Left ventricle myocardium inferior (tissue), 1 donor: ENCODE measurements around the gene CDH12. TPM values are rescaled to one million over a fixed set of nuclear protein-coding genes. Genes with fewer than 3 reads are reported as not detected.

Source experiments
- DNase-seq: peaks from one replicate; pipeline ENCODE4 v3.0.0-alpha.2; 2020
- H3K27ac ChIP-seq: fragments of 200-600 bp; replicated peaks from 2 replicates; pipeline ENCODE4 v1.8.0; 2021
- H3K27me3 ChIP-seq: fragments of 200-600 bp; 2 replicates; pipeline ENCODE4 v1.8.0; 2021; ENCODE audit warnings: low read depth
- H3K36me3 ChIP-seq: fragments of 200-600 bp; 2 replicates; pipeline ENCODE4 v1.8.0; 2021
- H3K4me1 ChIP-seq: fragments of 200-600 bp; 2 replicates; pipeline ENCODE4 v1.8.0; 2021
- H3K4me3 ChIP-seq: fragments of 200-600 bp; 2 replicates; pipeline ENCODE4 v1.8.0; 2021; ENCODE audit warnings: mild to moderate bottlenecking, moderate library complexity
- H3K9me3 ChIP-seq: fragments of 200-600 bp; replicated peaks from 2 replicates; pipeline ENCODE4 v1.8.0; 2021
- intact Hi-C: fragments of 100-400 bp; cut with micrococcal nuclease; formaldehyde crosslinking; loops from one replicate; pipeline ENCODE4 v1.11.0; 2022
- total RNA-seq: library from RNA; stranded (reverse); fragmentation: NEBNext Ultra II Directional; extraction: Animal tissue kit (Norgen Biotek cat#: 25700); gene quantifications from one replicate; pipeline ENCODE4 v1.2.1, GENCODE V29; 2021
- TF ChIP-seq, protein P1 (sequence below): fragments of 200-600 bp; IDR thresholded peaks from 2 replicates; pipeline ENCODE4 v1.8.0; 2021; ENCODE audit warnings: antibody characterized with exemption, mild to moderate bottlenecking, borderline replicate concordance
- donor health status: DM: no; HTN: yes; CAD: no; lungs with severe emphysema.

Gene CDH12
- total RNA-seq, 1 donor from 2014 or later = not detected

DNA sequence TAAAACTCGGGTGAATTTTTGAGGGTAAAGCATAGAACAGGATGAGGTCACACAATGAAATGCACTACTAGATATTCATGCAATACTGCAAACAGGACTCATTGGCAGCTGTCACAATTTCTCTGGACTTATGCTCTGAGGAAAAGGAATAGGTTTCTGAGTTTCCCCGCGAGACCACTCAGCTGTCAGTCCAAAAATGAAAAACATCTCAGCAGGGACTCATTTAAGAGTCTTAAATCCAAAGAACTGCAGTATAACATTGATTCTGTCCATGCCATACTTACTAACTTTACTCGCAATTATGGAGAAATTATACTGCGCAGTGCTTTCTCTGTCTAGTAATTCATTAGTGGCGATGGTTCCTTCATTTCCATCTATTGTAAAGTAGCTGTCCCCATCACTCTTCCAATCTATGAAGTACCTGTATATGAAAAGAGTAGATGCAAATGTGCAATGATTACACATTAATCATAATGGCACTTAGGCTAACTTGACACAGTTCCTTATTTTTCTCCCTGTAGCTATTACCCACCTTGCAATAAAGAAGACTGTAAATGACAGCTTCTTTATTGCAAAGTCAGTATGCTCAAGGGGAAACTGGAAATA, 1070.0 kb downstream of the CDH12 start:
- no peaks in the 10 kb centered on the region for H3K27me3 ChIP-seq
- no peak overlapping the region for H3K27ac ChIP-seq
- intact Hi-C loops = no loop called here
- no peaks in the 10 kb centered on the region for H3K36me3 ChIP-seq
- TF ChIP-seq, protein P1, sequence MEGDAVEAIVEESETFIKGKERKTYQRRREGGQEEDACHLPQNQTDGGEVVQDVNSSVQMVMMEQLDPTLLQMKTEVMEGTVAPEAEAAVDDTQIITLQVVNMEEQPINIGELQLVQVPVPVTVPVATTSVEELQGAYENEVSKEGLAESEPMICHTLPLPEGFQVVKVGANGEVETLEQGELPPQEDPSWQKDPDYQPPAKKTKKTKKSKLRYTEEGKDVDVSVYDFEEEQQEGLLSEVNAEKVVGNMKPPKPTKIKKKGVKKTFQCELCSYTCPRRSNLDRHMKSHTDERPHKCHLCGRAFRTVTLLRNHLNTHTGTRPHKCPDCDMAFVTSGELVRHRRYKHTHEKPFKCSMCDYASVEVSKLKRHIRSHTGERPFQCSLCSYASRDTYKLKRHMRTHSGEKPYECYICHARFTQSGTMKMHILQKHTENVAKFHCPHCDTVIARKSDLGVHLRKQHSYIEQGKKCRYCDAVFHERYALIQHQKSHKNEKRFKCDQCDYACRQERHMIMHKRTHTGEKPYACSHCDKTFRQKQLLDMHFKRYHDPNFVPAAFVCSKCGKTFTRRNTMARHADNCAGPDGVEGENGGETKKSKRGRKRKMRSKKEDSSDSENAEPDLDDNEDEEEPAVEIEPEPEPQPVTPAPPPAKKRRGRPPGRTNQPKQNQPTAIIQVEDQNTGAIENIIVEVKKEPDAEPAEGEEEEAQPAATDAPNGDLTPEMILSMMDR = no peak
- no peak overlapping the region for H3K4me3 ChIP-seq
- no peak for DNase-seq
- H3K9me3 ChIP-seq = peaks cover 11% of the 10 kb centered on the region
- H3K4me1 ChIP-seq = no peaks in the 10 kb centered on the region

DNA sequence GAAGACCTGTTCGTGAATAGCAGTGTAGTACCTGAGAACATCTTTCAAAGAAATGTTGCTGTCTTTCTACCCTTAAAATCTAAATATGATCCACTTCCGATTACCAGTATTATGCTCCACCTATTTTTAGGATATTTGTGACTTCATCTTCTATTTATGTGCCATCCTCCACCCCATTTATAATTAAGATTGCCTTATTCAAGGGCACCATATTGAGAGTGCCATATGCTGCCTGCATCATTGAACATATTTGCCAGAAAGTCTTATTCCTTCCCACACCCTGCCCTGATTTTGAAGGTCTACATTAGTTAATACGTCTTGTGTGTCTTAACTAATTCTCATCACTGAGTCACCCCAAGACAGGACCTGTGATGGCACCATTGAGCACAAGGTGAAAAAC, 1076.7 kb downstream of the CDH12 start:
- H3K9me3 ChIP-seq = no peaks in the 10 kb centered on the region
- no peak overlapping the region for H3K4me3 ChIP-seq
- H3K27me3 ChIP-seq = no peaks in the 10 kb centered on the region
- no peaks in the 10 kb centered on the region for H3K36me3 ChIP-seq
- TF ChIP-seq, protein P1 = no peak
- DNase-seq = no peak
- intact Hi-C loops = no loop called here
- no peak overlapping the region for H3K27ac ChIP-seq
- H3K4me1 ChIP-seq = no peaks in the 10 kb centered on the region

DNA sequence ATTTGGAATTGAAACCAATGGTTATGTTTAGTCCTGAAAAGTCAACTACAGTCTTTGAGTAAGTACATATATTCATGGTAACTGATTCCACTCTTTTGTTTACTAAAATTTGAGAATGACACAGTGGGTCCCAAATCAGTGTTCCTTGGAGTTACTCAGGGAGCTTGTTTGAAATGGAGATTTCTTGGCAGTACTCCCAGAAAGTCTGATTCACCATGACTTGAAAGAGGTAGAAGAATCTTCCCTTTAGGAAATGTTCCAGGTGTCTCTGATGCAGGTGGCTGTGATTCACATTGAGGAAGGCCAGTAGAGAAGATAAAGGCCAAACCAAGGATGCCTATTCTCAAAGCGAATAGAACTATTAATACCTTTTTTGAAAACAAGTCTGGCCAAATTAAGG, 1078.3 kb downstream of the CDH12 start:
- DNase-seq = no peak
- Histone ChIP-seq H3K27me3 (no peaks in the 10 kb centered on the region), H3K36me3 (no peaks in the 10 kb centered on the region), H3K9me3 (no peaks in the 10 kb centered on the region), H3K4me1 (no peaks in the 10 kb centered on the region), H3K27ac (no peak overlapping the region), H3K4me3 (no peak overlapping the region)
- TF ChIP-seq, protein P1 = no peak
- intact Hi-C loops = no loop called here

DNA sequence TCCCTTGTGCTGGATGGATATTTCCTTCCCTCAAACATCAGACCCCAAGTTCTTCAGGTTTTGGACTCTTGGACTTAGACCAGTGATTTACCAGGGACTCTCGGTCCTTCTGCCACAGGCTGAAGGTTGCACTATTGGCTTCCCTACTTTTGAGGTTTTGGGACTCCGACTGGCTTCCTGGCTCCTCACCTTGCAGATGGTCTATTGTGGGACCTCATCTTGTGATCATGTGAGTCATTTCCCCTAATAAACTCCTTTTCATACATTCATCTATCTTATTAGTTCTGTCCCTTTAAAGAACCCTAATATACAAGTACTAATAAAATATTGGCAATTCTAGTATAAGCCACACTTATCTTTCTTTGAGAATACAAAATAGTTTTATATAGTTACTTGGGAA, 1078.9 kb downstream of the CDH12 start:
- H3K4me3 ChIP-seq = no peak overlapping the region
- DNase-seq = no peak
- H3K4me1 ChIP-seq = no peaks in the 10 kb centered on the region
- H3K36me3 ChIP-seq = no peaks in the 10 kb centered on the region
- intact Hi-C loops = no loop called here
- H3K27ac ChIP-seq = no peak overlapping the region
- TF ChIP-seq, protein P1 = no peak
- H3K9me3 ChIP-seq = no peaks in the 10 kb centered on the region
- no peaks in the 10 kb centered on the region for H3K27me3 ChIP-seq

DNA sequence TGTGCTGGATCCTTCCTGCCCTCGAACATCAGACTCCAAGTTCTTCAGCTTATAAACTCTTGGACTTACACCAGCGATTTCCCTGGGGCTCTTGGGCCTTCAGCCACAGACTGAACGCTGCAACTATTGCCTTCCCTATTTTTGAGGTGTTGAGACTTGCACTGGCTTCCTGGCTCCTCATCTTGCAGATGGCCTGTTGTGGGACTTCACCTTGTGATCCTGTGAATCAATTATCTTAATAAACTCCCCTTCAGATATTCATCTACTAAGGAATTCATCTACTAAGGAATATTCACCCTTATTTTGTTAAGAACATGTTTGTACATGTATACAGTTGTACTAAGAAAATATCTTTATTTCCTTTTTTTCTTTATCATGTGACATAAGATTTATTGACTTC, 1079.7 kb downstream of the CDH12 start:
- TF ChIP-seq, protein P1 = no peak

More for the DNA sequence above, 1079.7 kb downstream of the CDH12 start:
- intact Hi-C loops = no loop called here
- Histone ChIP-seq H3K9me3 (no peaks in the 10 kb centered on the region), H3K27ac (no peak overlapping the region), H3K36me3 (no peaks in the 10 kb centered on the region), H3K4me3 (no peak overlapping the region), H3K4me1 (no peaks in the 10 kb centered on the region), H3K27me3 (no peaks in the 10 kb centered on the region)
- no peak for DNase-seq
